NCI-H345 treated with DMSO at 0.1 percent for 48 hours (cell line): ENCODE measurements around the gene MED7.
A peak's percentile ranks its signal among the peaks of the same experiment; 100 is the strongest.
"Not testable (repeated sequence)": the region's sequence is repeated elsewhere in the genome, so short reads cannot be mapped to it uniquely, and the experiment has no call there.

Experiments
- DNase-seq: peaks from one replicate; lab custom pipeline; 2025; ENCODE audit not compliant: unreplicated experiment; lab: John Stamatoyannopoulos, UW

The MED7 gene

DNA sequence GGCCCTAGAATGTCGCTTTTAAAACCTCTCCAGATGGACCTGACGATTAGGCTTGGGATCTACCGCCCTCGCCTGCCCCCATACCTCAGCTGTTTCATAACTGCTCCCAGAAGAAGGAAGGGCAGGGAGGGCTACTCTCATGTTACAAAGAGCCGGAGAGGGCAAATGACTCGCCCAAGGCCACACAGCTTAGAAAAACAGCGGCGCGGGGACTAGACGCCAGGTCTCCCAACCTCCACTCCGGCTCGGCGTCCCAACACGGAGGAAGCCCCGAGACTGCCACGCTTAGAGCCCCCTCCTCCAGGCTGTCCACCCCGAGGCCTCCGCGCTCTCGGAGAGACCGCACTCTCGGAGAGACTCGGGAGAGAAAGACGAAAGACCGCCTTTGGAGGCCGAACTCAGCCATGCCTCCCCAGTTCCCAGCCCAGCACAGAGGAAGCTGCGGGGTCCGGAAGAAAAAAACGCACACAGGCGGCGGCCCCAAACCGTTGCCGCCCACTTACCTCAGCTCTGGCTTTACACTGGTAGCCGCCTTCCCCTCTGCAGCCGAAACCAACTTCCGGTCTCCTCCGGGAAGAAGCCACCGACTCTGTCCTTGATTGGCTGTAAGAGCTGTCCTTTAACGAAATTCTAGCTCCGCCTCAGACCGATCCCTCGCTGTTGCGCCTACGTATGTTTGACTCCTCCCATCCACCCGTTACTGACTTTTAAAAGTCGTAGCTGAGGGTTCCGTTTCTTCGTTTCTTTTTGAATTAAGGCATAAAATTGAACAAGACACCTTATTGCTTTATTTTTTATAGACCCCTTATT, at the start of gene MED7:
TSS of gene MED7 (minus strand) at position 549 of the 810 bp plus-strand sequence. CDS start 3,434 bp downstream, outside the sequence.
- DNase-seq, result peak; percentile 98

DNA sequence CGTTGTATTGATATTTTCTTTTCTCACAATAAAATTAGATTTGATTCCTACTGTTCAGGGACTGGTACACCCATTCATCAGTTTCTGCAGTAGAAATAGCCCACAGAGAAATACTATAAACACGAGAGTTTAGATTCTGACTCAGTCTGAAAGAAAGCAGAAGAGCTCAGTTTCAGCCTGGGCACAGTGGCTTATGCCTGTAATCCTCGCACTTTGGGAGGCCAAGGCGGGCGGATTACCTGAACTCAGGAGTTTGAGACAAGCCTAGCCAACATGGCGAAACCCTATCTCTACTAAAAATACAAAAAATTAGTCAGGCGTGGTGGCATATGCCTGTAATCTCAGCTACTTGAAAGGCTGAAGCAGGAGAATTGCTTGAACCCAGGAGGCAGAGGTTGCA, 46.6 kb upstream of the MED7 start:
- no peak for DNase-seq

DNA sequence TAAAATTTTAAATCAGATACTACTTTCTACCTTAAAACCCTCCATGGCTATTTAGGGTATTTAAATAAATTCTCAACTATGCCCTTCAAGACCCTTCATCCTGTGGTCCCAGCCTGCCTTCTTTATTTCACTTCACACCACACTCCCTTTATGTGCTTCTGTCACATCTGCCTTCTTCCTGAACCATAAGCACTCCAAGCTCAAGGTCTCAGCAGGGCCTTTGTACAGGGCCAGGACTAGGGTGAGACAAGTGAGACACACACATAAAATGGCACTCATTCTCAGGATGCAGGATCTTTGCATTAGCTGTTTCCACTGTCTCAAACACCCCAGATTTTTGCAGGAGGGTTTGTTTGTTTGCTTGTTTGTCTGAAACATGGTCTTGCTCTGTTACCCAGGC, 45.6 kb upstream of the MED7 start:
- no peak for DNase-seq

DNA sequence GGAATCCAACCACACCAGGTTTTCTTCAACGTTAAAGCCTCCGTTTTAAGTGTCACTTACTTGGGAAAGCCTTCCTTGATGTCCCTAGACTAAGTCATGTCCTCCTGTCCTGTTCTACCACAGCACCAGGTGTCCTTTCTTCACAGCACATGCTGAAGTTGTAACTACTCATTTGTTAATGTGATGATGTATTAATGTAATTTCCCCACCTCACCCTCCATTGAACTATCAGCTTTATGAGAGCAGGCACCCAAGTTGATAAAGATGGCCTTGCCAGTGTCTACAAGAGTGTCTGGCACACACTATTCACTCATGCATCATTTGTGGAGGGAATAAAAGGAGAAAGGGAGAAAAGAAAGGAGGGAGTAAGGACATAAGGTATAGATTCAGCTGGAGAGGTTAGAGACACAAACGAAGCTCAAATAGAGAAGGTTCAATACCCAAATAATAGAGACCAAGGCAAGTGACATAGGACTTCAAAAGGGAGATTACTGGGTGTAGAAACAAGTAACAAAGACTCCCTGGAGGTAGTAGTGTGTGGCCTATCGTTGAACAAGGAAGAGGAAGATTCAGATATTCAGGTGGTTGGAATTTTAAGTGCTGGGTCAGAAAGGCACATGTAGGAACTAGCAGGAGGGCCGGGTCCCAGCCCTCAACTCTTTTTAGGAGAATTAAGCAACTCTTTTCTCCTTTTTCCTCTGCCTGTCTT, 44.5 kb upstream of the MED7 start:
- no peak for DNase-seq

DNA sequence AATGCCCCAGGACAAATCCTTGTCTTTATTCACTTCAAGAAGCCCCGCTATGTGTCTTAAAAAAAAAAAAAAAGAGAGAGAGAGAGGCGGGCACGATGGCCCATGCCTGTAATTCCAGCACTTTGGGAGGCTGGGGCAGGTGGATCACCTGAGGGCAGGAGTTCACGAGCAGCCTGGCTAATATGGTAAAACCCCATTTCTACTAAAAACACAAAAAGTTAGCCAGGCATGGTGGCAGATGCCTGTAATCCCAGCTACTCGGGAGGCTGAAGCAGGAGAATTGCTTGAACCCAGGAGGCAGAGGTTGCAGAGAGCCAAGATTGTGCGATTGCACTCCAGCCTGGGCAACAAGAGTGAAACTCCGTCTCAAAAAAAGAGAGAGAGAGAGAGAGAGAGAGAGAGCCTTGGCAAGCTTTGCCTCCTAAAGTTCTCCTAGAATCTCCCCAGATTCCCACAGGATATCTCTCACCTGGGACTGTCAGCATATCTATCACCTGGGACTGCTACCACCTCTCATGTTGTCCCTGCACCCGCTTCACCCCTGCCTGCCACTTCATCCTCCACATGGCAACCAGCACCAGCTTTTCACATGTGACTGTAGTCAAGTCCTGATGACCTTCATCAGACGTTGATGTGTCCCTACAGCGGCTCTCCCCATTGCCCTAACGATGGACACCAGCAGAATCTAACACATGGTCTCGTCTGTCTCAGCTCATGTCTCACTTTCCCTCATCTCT, 43.8 kb upstream of the MED7 start:
- no peak for DNase-seq

GRCh38 chr5:157185122-157185521, 42.5 kb upstream of the MED7 start:
- DNase-seq, result not testable (repeated sequence)

- DNase-seq, result no peak
These were observed 41.5 kb upstream of the MED7 start for GRCh38 chr5:157184117-157184670.

GRCh38 chr5:157182143-157182757, 39.6 kb upstream of the MED7 start:
- no peak for DNase-seq

DNA sequence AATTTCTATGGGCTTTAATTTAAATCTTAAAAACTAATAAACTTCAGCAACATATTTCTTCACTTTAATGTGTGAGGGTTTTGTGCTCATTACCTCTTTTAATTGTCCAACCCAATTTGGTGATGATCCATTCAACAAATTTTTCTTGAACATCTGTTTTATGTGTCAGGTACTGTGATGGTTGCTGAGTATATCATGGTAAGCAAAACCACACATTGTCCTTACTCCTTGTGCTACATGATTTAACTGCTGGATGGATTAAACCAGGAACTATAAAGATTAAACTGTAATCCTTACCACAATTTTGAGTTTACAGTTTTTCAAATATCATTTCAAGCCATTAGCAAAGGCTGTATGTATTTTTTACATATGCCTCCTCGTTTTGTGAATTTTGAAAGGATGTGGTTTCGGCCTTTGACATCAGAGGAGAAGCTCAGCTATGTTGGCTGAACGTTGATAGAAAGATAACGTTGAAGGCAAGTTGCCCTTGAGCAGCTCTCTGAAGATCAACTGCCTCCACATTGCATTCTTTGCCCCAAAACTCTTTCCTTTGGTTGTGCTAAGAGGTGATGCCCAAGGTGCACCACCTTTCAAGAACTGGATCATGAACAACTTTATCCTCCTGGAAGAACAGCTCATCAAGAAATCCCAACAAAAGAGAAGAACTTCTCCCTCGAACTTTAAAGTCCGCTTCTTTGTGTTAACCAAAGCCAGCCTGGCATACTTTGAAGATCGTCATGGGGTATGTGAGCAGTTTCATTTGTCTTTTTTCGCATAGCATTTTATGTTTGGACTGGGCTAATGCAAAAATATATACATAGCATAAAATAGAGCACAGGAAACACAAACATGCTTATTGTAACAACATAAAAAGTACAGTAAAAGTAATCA, 38.0 kb upstream of the MED7 start, which contains the start of gene ITK:
TSS of gene ITK (plus strand) at position 467 of the 891 bp plus-strand sequence. CDS start at position 605, 138 bp downstream.
- DNase-seq, result no peak

- DNase-seq, result no peak
These were observed 36.3 kb upstream of the MED7 start for GRCh38 chr5:157178966-157179365.

GRCh38 chr5:157177953-157178352, 35.3 kb upstream of the MED7 start:
- no peak for DNase-seq

- no peak for DNase-seq
These were observed 32.5 kb upstream of the MED7 start for GRCh38 chr5:157175071-157175612.

DNA sequence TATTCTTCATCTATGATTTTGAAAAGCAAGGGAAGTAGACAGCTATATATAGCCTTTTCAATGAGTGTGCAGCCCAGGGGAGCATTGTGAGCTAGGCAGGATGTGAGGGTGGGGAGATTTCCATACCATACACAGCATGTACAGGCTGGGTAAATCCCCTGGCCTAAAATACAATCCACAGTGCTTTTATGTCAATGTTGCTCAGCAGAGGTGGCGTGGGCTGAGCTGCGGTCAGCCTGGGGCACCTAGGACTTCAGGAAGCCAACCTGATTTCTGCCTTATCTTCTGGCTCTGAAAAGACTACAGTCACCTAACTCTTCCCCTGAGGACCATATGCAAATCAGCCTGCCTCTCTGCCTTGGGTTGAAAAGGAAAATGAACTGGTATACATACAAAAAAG, 29.7 kb upstream of the MED7 start:
- DNase-seq, result no peak

DNA sequence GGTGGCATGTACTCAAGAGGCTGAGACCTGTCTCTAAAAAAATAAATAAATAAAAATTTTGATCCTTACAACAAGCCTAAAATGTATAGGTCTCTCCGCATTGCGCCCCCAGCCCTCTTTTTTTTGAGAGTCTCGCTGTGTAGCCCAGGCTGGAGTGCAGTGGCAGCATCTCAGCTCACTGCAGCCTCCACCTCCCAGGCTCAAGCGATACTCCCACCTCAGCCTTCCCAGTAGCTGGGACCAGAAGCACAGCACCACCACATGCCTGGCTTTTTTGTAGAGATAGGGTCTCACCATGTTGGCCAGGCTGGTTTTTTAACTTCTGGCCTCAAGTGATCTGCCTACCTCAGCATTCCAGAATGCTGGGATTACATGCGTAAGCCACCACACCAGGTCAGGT, 25.6 kb upstream of the MED7 start:
- no peak for DNase-seq

- no peak for DNase-seq
These were observed 24.6 kb upstream of the MED7 start for GRCh38 chr5:157167214-157167621.

DNA sequence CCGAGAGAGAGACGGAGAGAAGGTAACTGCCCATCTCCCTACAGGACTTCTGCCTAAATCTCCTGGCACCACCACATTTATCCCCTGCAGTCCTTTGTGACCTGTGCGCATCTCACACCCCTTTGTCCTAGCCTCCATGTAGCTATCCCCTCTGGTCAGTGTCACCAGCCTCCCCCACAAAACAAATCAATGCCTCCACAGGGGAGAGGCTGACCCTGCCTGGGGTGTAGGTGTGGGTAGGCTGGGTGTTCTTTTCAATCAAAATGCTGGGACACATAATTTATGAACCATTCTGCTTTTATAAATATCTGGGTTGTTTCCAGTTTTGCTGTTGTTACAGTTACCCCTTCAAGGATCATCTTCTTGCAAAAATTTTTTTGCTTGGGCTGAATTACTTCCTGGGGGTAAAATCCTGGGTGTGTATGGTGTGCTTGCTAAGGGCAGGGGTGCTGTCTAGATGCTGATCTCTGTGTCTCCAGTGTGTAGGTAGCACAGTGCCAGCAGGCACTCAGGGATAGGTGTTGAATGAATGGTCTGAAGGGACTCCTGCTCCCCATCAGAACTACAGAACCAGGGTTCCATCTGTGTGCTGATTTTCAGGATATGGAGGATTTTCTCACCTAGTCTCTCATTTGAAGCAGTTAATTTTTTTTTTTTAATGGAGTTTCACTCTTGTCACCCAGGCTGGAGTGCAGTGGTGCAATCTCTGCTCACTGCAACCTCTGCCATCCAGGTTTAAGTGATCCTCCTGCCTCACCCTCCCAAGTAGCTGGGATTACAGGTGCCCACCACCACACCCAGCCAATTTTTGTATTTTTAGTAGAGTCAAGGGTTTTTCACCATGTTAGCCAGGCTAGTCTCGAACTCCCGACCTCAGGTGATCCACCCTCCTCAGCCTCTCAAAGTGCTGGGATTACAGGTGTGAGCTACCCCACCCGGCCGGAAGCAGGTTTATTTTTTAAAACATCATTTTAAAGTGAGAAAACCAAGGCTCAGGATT, 23.8 kb upstream of the MED7 start, which contains the start of gene GARIN3:
TSS of gene GARIN3 (minus strand) at position 51 of the 1,000 bp plus-strand sequence. CDS start 96 bp downstream, outside the sequence.
- no peak for DNase-seq

DNA sequence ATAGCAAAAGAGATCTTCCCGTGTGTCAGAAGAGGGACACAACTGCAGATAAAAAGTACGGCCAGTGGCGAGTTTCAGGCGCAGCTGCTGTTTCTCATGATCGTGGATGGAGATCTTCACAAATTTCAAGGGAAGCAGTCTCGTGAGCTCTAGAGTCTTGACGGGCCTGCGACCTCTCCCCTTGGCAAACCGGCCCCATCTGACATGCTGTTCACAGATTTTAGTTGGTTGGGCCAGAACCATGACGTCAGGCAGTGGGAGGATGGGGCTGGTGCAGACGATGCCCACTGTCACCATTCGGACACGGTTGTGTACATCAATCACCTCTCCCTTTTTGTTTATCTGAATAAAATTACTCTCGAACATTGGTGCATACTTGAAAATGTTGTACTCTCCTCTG, 23.0 kb upstream of the MED7 start:
- no peak for DNase-seq

DNA sequence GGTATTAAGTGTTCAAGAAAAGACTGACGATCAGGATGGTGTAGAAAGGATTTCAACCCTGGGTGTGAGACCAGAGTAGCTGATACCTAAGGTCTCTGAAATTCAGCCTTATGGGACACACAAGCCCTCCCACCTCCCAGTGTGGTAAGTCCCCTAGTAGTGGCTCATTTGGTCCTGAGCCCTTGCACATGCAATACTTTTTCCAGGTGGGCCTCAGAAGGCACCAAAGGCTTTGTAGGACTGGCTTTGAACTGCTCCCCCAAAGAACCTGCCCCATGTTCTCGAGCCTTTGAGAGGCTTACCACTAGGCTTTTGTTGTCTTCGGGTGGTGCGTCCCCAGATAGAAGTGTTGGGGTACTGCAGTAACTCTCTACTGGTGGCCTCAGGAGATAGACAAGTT, 22.6 kb upstream of the MED7 start:
- DNase-seq, result no peak
